Caco-2 (cell line): ENCODE measurements around the gene TEKT3. TPM values are rescaled to one million over a fixed set of nuclear protein-coding genes. Genes with fewer than 3 reads are reported as not detected.

Source experiments
- BruUV-seq: library from RNA; stranded (reverse); fragments of 400-500 nt; replicated peaks from 2 replicates; lab custom pipeline; 2021; lab: Mats Ljungman, UMichigan
- CTCF ChIA-PET: fragments of 300-600 bp; sonication (Branson Sonifier 250); formaldehyde crosslinking; loops from one replicate; lab custom pipeline; 2022; ENCODE audit warnings: antibody characterized with exemption; lab: Charles Lee
- POLR2A ChIA-PET: fragments of 300-600 bp; sonication (Branson Sonifier 250); formaldehyde crosslinking; loops from one replicate; lab custom pipeline; 2022; ENCODE audit warnings: antibody characterized with exemption; lab: Charles Lee
- DNase-seq, 2 experiments: peaks; one replicate each; pipeline versions ENCODE4 v3.0.0 to v3.0.0-alpha.2; 2020 to 2022
- H3K27me3 ChIP-seq: replicated peaks from 2 replicates; pipeline ENCODE4 v1.6.0; 2011; ENCODE audit warnings: low read length; ENCODE audit not compliant: control insufficient read depth, insufficient read depth
- H3K36me3 ChIP-seq: 2 replicates; pipeline ENCODE4 v1.5.1; 2011; ENCODE audit warnings: low read length; ENCODE audit not compliant: control insufficient read depth, insufficient read depth
- H3K4me1 ChIP-seq: fragments of 250-450 bp; sonication (Bioruptor Pico); 2 replicates; pipeline ENCODE4 v1.5.1; 2020; ENCODE audit warnings: mild to moderate bottlenecking
- H3K4me3 ChIP-seq: 2 replicates; pipeline ENCODE4 v1.5.1; 2011; ENCODE audit warnings: low read depth, mild to moderate bottlenecking, control low read depth, low read length
- H3K9me3 ChIP-seq: fragments of 250-450 bp; sonication (Bioruptor Pico); 2 replicates; pipeline ENCODE4 v1.5.1; 2020; ENCODE audit warnings: mild to moderate bottlenecking, moderate library complexity
- H3K27ac Mint-ChIP-seq: one replicate; pipeline ENCODE4 v1.8.0; 2022; ENCODE audit warnings: mixed read lengths; ENCODE audit not compliant: unreplicated experiment
- H3K27me3 Mint-ChIP-seq: one replicate; pipeline ENCODE4 v1.8.0; 2022; ENCODE audit warnings: mixed read lengths; ENCODE audit not compliant: insufficient read depth, unreplicated experiment
- H3K36me3 Mint-ChIP-seq: one replicate; pipeline ENCODE4 v1.8.0; 2022; ENCODE audit warnings: mild to moderate bottlenecking, mixed read lengths; ENCODE audit not compliant: insufficient read depth, unreplicated experiment
- H3K4me1 Mint-ChIP-seq: one replicate; pipeline ENCODE4 v1.8.0; 2022; ENCODE audit warnings: low read depth, mixed read lengths; ENCODE audit not compliant: unreplicated experiment
- H3K4me3 Mint-ChIP-seq: one replicate; pipeline ENCODE4 v1.8.0; 2022; ENCODE audit warnings: mild to moderate bottlenecking, moderate library complexity, mixed read lengths; ENCODE audit not compliant: unreplicated experiment
- H3K9me3 Mint-ChIP-seq: one replicate; pipeline ENCODE4 v1.8.0; 2022; ENCODE audit warnings: mixed read lengths; ENCODE audit not compliant: unreplicated experiment
- CTCF ChIP-seq, 2 experiments: fragments of 200-600 bp in 1 of 2; IDR thresholded peaks; 1 replicate in 1 of 2; 2 replicates in 1 of 2; pipeline versions ENCODE4 v1.5.1 to v1.8.0; 2011 to 2022; ENCODE audit warnings: antibody characterized with exemption in 1 of 2, control low read depth in 1 of 2, inconsistent platforms in 1 of 2, low read depth in 1 of 2, low read length in 1 of 2, mild to moderate bottlenecking in 1 of 2, moderate library complexity in 1 of 2; ENCODE audit not compliant: insufficient read depth in 1 of 2, severe bottlenecking in 1 of 2, unreplicated experiment in 1 of 2
- intact Hi-C: fragments of 100-400 bp; cut with micrococcal nuclease; formaldehyde crosslinking; loops from one replicate; pipeline ENCODE4 v1.10.0; 2022; ENCODE audit not compliant: unreplicated experiment
- total RNA-seq: library from RNA; stranded (reverse); gene quantifications from 2 replicates; pipeline ENCODE4 v1.2.3, GENCODE V29; 2022

TEKT3 gene
- total RNA-seq, 1 experiment from 2014 or later: 0.43 TPM

- ChIA-PET CTCF (no interaction called here), POLR2A (no interaction called here)
- H3K4me1 ChIP-seq: no peaks in the 10 kb centered on the region
- H3K9me3 ChIP-seq: no peaks in the 10 kb centered on the region
- Mint-ChIP-seq H3K27me3 (no peaks in the 10 kb centered on the region), H3K4me3 (no peak overlapping the region), H3K36me3 (no peaks in the 10 kb centered on the region), H3K27ac (no peak overlapping the region), H3K4me1 (no peaks in the 10 kb centered on the region), H3K9me3 (no peaks in the 10 kb centered on the region)
- BruUV-seq: no TSS peak
- no peaks in the 10 kb centered on the region for H3K36me3 ChIP-seq
- no peak for TF ChIP-seq CTCF (IDR thresholded peaks at IDR 0.05; ENCODE audit: insufficient read depth in 1 of 2, low read depth in 1 of 2, low read length in 1 of 2, severe bottlenecking in 1 of 2, unreplicated experiment in 1 of 2)
- no peak overlapping the region for H3K4me3 ChIP-seq
- H3K27me3 ChIP-seq: no peaks in the 10 kb centered on the region
- intact Hi-C loops: no loop called here
- no peak for DNase-seq
Observed at GRCh38 chr17:15303268-15303667, 38.1 kb downstream of the TEKT3 start.

GRCh38 chr17:15301845-15302244 lies 39.6 kb downstream of the TEKT3 start:
- Histone ChIP-seq H3K4me3 (no peak overlapping the region), H3K27me3 (no peaks in the 10 kb centered on the region), H3K36me3 (no peaks in the 10 kb centered on the region), H3K9me3 (no peaks in the 10 kb centered on the region), H3K4me1 (no peaks in the 10 kb centered on the region)
- no peak overlapping the region for H3K4me3 Mint-ChIP-seq
- H3K9me3 Mint-ChIP-seq: no peaks in the 10 kb centered on the region
- BruUV-seq: no TSS peak
- no peaks in the 10 kb centered on the region for H3K36me3 Mint-ChIP-seq
- POLR2A ChIA-PET: no interaction called here
- no peaks in the 10 kb centered on the region for H3K4me1 Mint-ChIP-seq
- CTCF ChIA-PET: no interaction called here
- H3K27me3 Mint-ChIP-seq: no peaks in the 10 kb centered on the region
- TF ChIP-seq CTCF (IDR thresholded peaks at IDR 0.05; ENCODE audit: insufficient read depth in 1 of 2, low read depth in 1 of 2, low read length in 1 of 2, severe bottlenecking in 1 of 2, unreplicated experiment in 1 of 2): no peak
- no peak for DNase-seq
- no peak overlapping the region for H3K27ac Mint-ChIP-seq
- intact Hi-C loops: no loop called here

GRCh38 chr17:15298176-15298575 lies 43.2 kb downstream of the TEKT3 start:
- no peak overlapping the region for H3K4me3 ChIP-seq
- H3K4me3 Mint-ChIP-seq: no peak overlapping the region
- no peaks in the 10 kb centered on the region for H3K27me3 Mint-ChIP-seq
- intact Hi-C loops: no loop called here
- no TSS peak for BruUV-seq
- DNase-seq: no peak
- H3K27me3 ChIP-seq: no peaks in the 10 kb centered on the region
- no peaks in the 10 kb centered on the region for H3K4me1 ChIP-seq
- H3K9me3 ChIP-seq: no peaks in the 10 kb centered on the region
- no peaks in the 10 kb centered on the region for H3K36me3 ChIP-seq
- H3K9me3 Mint-ChIP-seq: no peaks in the 10 kb centered on the region
- H3K4me1 Mint-ChIP-seq: no peaks in the 10 kb centered on the region
- ChIA-PET POLR2A (no interaction called here), CTCF (no interaction called here)
- no peak for TF ChIP-seq CTCF (IDR thresholded peaks at IDR 0.05; ENCODE audit: insufficient read depth in 1 of 2, low read depth in 1 of 2, low read length in 1 of 2, severe bottlenecking in 1 of 2, unreplicated experiment in 1 of 2)
- no peak overlapping the region for H3K27ac Mint-ChIP-seq
- H3K36me3 Mint-ChIP-seq: no peaks in the 10 kb centered on the region
